Small intestine (tissue), 7 donors: Measurements from ENCODE around the gene ECM1. TPM values are rescaled to one million over a fixed set of nuclear protein-coding genes. Genes with fewer than 3 reads are reported as not detected.

Source experiments
- DNase-seq, 2 donors: peaks; one replicate each; pipeline versions ENCODE4 v3.0.0 to v3.0.0-alpha.2; 2013
- FAIRE-seq: peaks from 2 replicates; lab custom pipeline; 2012; peaks lifted over from hg19 to GRCh38; lab: Jason Lieb, UNC
- H3K27ac ChIP-seq, 3 donors: one replicate each; pipeline ENCODE4 v1.5.1; 2013; ENCODE audit warnings: low read length in 2 of 3, mild to moderate bottlenecking in 2 of 3, control low read depth in 1 of 3, inconsistent platforms in 1 of 3, low read depth in 1 of 3, moderate library complexity in 1 of 3
- H3K27me3 ChIP-seq, 3 donors: one replicate each; pipeline ENCODE4 v1.6.1; 2013; ENCODE audit warnings: low read length in 3 of 3, inconsistent platforms in 1 of 3; ENCODE audit not compliant: control insufficient read depth in 3 of 3, insufficient read depth in 3 of 3
- H3K36me3 ChIP-seq, 3 donors: one replicate each; pipeline ENCODE4 v1.6.1; 2013; ENCODE audit warnings: low read length in 3 of 3, inconsistent platforms in 1 of 3, low read depth in 1 of 3, mild to moderate bottlenecking in 1 of 3, moderate library complexity in 1 of 3; ENCODE audit not compliant: control insufficient read depth in 3 of 3, insufficient read depth in 2 of 3
- H3K4me1 ChIP-seq, 3 donors: one replicate each; pipeline ENCODE4 v1.6.1; 2013; ENCODE audit warnings: low read length in 2 of 3, inconsistent platforms in 1 of 3, low read depth in 1 of 3, mild to moderate bottlenecking in 1 of 3, moderate library complexity in 1 of 3; ENCODE audit not compliant: control insufficient read depth in 3 of 3, insufficient read depth in 2 of 3
- H3K4me3 ChIP-seq, 3 donors: one replicate each; pipeline ENCODE4 v1.5.1; 2013; ENCODE audit warnings: low read length in 3 of 3, control low read depth in 1 of 3, inconsistent platforms in 1 of 3, low read depth in 1 of 3, mild to moderate bottlenecking in 1 of 3, moderate library complexity in 1 of 3
- H3K9me3 ChIP-seq, 2 donors: one replicate each; pipeline ENCODE4 v1.6.1; 2013; ENCODE audit warnings: low read depth in 1 of 2, low read length in 1 of 2; ENCODE audit not compliant: control insufficient read depth in 2 of 2, insufficient read depth in 1 of 2
- WGBS, 3 donors: extraction: QIAGEN DNeasy Blood & Tissue Kit; methylation state at CpG; one replicate each; pipeline ENCODE4 v1.1.7; 2013; 5-methylcytosine and 5-hydroxymethylcytosine counted together
- polyA plus RNA-seq, 4 donors: library from polyadenylated mRNA; stranded (reverse) in 3 of 4; unstranded in 1 of 4; fragments of 200-250 nt in 3 of 4; fragments of 120-200 nt in 1 of 4; gene quantifications; one replicate each; pipeline versions ENCODE4 v1.2.1 to v1.2.3, GENCODE V29; 2013
- donor health status: healthy with polysubstance abuse.
- donor health status: control.
- donor health status: control.
- donor health status: Bipolar disorder and iron deficiency.
- donor health status: healthy.

The ECM1 gene
- polyA plus RNA-seq, 4 donors = 0.89 to 8.3 (median 3.1) TPM

DNA sequence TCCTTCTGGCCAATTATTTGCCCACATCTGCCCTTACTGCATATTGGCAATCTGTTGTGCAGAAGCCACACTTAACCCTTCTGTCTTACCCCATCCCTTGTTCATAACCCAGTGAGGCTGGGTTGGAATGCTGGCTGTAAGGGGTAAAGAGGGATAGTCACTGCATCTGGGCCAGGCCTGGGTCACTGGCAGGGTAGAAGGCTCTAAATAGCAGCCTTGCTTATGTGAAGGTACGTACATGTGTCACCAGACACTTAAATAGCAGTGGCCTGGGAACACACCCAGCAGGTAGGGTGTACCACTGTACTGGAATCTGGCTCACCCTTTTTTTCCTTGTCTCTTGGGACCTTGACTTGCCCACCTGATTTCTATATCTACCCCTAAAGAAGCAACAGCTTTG lies 30.6 kb upstream of the ECM1 start:
- DNase-seq (peak in 1 of 2 donors; percentile 10), FAIRE-seq (no peak)
- Histone ChIP-seq H3K4me1 (peaks cover 0 to 5% (median 0%) of the 10 kb centered on the region in 3 donors), H3K36me3 (peaks cover 0 to 9% (median 5%) of the 10 kb centered on the region in 3 donors), H3K27ac (peak overlapping the region in 2 of 3 donors; percentile 27 to 48), H3K9me3 (no peaks in the 10 kb centered on the region), H3K4me3 (no peak overlapping the region), H3K27me3 (no peaks in the 10 kb centered on the region)
- WGBS, 3 donors = 25 to 58% (median 53%) methylated on average over 1 of the region's 1 CpG

DNA sequence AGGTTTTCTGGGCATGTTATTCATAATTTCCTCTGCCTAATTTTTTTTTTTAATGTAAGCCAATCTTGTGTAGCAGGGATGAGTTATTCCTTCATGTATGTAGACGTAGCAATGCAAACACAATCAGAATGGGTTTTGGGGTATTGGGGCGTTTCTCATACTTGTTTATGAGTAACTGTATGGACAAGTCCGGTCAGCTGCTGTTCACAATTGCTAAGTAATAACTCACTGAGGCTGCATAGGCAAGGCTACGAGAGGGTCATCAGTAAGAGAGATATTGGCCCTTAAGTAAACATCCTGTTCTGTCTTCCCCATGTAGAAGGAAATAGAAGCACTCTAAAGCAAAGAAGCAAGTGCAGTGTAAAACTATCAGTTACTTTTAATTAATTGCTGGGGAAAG lies 30.2 kb upstream of the ECM1 start:
- H3K36me3 ChIP-seq = peaks cover 0 to 5% (median 2%) of the 10 kb centered on the region in 3 donors
- no peaks in the 10 kb centered on the region for H3K9me3 ChIP-seq
- no peaks in the 10 kb centered on the region for H3K27me3 ChIP-seq
- WGBS, 3 donors = 23 to 36% (median 29%) methylated on average over 4 of the region's 4 CpGs
- FAIRE-seq (no peak), DNase-seq (peak; percentile 30 to 36)
- H3K4me3 ChIP-seq = no peak overlapping the region
- H3K27ac ChIP-seq = peak overlapping the region in 1 of 3 donors; percentile 27
- peaks cover 0 to 5% (median 0%) of the 10 kb centered on the region in 3 donors for H3K4me1 ChIP-seq

DNA sequence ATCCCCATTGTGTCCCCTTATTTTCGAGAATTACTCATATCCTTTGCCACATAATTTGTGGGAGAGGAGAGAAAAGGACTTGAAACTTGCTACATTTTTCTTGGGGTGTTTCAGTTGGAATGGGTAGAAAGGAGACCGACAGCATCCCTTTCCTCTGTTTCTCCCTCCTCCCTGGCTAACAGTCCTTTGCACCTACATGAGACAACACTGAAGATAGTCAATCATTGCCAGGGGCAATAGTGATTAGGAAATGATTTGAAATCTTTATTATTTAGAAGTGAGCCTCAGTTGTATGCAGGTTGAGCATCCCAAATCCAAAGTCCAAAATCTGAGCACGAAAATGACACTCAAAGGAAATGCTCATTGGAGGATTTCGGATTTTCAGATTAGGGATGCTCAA lies 28.5 kb upstream of the ECM1 start:
- DNase-seq = no peak
- Histone ChIP-seq H3K27me3 (no peaks in the 10 kb centered on the region), H3K27ac (no peak overlapping the region), H3K4me3 (no peak overlapping the region), H3K9me3 (no peaks in the 10 kb centered on the region), H3K36me3 (no peaks in the 10 kb centered on the region), H3K4me1 (peaks cover 0 to 5% (median 0%) of the 10 kb centered on the region in 3 donors)
- 32 to 65% (median 54%) methylated on average over 4 of the region's 4 CpGs for WGBS, 3 donors
- FAIRE-seq = no peak

DNA sequence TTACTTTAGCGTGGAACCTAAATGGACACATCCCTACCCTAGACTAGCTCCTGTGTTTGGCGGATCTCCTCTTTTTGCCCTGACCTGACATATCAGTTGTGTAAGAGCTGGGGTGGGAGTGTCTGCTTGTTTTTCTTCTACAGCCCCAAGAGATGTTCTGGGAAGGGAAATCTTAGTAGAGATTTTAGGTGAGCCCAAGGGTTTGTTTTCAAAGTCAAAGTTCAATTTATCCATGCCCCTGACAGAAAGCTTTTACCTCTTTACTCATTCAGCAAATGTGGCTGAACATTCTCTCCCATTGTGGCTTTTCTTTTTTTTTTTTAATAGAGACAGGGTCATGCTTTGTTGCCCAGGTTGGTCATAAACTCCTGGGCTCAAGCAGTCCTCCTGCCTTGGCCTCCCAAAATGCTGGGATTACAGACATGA lies 28.0 kb upstream of the ECM1 start:
- no peak overlapping the region for H3K27ac ChIP-seq
- H3K36me3 ChIP-seq = no peaks in the 10 kb centered on the region
- no peak overlapping the region for H3K4me3 ChIP-seq
- 28 to 56% (median 29%) methylated on average over 2 of the region's 2 CpGs for WGBS, 3 donors
- FAIRE-seq (no peak), DNase-seq (no peak)
- H3K9me3 ChIP-seq = no peaks in the 10 kb centered on the region
- peaks cover 0 to 5% (median 0%) of the 10 kb centered on the region in 3 donors for H3K4me1 ChIP-seq
- H3K27me3 ChIP-seq = no peaks in the 10 kb centered on the region

DNA sequence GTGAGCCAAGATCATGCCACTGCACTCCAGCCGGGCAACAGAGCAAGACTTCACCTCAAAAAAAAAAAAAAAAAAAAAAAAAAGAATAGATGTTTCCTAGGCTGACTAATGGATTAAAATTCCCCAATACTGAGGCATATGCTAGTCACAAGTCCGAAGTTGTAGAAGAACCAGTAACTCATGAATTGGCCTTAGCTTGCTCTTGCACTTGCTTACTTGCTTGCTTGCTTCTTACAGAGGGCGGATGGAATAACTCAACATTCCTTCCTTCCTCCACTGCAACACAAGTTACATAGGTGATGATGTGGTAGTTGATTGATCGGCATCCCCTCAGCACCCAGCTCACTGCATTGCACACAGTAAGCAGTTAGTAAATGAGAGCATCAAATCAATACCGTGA lies 23.5 kb upstream of the ECM1 start:
- WGBS, 3 donors = 85 to 89% (median 88%) methylated on average over 5 of the region's 5 CpGs
- FAIRE-seq (no peak), DNase-seq (no peak)
- H3K27me3 ChIP-seq = no peaks in the 10 kb centered on the region
- H3K27ac ChIP-seq = no peak overlapping the region
- no peaks in the 10 kb centered on the region for H3K9me3 ChIP-seq
- peaks cover 0 to 6% (median 0%) of the 10 kb centered on the region in 3 donors for H3K4me1 ChIP-seq
- peaks cover 0 to under 1% (median 0%) of the 10 kb centered on the region in 3 donors for H3K36me3 ChIP-seq
- no peak overlapping the region for H3K4me3 ChIP-seq

DNA sequence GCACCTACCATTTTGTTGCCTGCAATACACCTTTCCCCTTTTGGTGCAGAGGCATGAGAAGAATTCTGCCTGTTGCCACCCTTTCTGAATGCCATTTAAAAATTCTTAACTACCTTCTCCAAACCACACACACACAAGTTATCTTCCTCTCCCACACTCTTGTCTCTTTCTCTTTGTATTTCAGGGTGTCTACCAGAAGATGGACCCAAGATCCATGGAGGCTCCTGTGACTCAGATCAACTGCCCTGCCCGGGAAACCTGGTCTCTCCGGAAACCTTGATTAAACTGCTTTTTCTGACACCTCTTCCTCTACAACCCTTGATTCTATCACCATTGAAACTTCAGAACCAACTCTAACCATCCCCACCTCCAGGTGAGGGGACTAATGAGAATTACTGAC lies 23.0 kb upstream of the ECM1 start:
- Histone ChIP-seq H3K4me3 (no peak overlapping the region), H3K27me3 (no peaks in the 10 kb centered on the region), H3K27ac (no peak overlapping the region), H3K4me1 (peaks cover 0 to 6% (median 0%) of the 10 kb centered on the region in 3 donors), H3K9me3 (no peaks in the 10 kb centered on the region), H3K36me3 (peaks cover 0 to 4% (median 0%) of the 10 kb centered on the region in 3 donors)
- DNase-seq (peak; percentile 41 to 54), FAIRE-seq (no peak)
- 0 to 27% (median 8%) methylated on average over 2 of the region's 2 CpGs for WGBS, 3 donors

DNA sequence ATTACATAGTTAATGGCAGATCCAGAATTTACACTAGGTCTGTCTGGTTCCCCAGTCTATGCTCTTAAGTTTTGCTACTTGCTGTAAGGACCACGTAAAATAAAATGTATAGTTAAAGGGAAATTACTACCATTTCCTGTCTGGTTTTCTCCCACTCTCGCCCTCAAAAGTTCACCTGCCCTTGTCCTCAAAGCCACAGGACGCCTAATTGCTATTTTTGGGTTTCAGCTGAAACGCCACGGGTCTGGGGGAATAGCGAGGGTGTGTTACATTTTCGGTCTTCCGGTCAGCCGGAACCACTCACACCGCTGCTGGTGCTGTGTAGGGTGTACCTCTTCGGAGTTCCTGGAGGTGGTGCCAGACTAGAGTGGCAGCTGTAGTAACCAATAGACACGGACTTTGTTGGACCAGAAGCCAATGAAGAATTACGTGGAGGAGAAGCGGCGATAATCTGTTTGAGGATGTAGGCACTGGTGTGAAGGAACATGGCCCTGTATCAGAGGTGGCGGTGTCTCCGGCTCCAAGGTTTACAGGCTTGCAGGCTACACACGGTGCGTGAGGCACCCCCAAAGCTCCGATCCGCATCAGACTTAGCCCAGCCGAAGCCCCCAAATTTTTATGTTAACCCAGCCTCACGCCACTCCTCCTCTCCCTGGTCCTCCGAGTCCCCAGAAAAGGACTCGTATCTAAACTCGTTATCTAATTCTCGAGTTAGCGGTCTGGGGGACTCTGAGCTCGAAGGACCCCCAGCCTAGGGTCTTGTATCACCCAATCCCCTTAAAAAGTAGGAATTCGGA lies 20.7 kb upstream of the ECM1 start, which contains the start of gene TARS2:
TSS of gene TARS2 (plus strand) at position 454 of the 797 bp plus-strand sequence. CDS start at position 486, 32 bp downstream.
- 0% methylated on average over 30 of the region's 30 CpGs for WGBS, 3 donors
- Histone ChIP-seq H3K27me3 (no peaks in the 10 kb centered on the region), H3K9me3 (no peaks in the 10 kb centered on the region), H3K4me3 (peak within 1 kb of the TSS; percentile 58 to 74 (median 61)), H3K36me3 (peaks cover 1 to 21% (median 2%) of the 10 kb centered on the region in 3 donors), H3K4me1 (peaks cover 0 to 6% (median 0%) of the 10 kb centered on the region in 3 donors), H3K27ac (peak within 1 kb of the TSS; percentile 8 to 73 (median 22))
- DNase-seq = peak; percentile 98
- no peak for FAIRE-seq

DNA sequence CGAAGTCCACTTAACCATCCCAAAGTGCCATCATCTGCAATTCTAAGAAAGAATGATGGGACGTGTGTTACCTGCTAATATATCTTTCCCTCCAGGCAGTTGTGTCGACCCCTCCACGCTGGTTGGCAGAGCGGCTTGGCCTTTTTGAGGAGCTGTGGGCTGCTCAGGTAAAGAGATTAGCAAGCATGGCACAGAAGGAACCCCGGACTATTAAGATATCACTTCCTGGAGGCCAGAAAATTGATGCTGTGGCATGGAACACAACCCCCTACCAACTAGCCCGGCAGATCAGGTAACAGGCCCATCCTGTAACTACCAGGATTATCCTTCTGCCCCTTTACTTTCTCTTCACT lies 20.2 kb upstream of the ECM1 start:
- 0 to 2% (median 1%) methylated on average over 7 of the region's 7 CpGs for WGBS, 3 donors
- Histone ChIP-seq H3K36me3 (peaks cover 3 to 27% (median 4%) of the 10 kb centered on the region in 3 donors), H3K4me3 (peak overlapping the region; percentile 58 to 74 (median 61)), H3K27me3 (no peaks in the 10 kb centered on the region), H3K9me3 (no peaks in the 10 kb centered on the region), H3K4me1 (peaks cover 0 to 6% (median 0%) of the 10 kb centered on the region in 3 donors), H3K27ac (peak overlapping the region in 1 of 3 donors; percentile 73)
- DNase-seq (peak in 1 of 2 donors; percentile 22), FAIRE-seq (no peak)
